ENCODE data around the gene CDK15.
A peak's percentile ranks its signal among the peaks of the same experiment; 100 is the strongest.

The CDK15 gene

DNA sequence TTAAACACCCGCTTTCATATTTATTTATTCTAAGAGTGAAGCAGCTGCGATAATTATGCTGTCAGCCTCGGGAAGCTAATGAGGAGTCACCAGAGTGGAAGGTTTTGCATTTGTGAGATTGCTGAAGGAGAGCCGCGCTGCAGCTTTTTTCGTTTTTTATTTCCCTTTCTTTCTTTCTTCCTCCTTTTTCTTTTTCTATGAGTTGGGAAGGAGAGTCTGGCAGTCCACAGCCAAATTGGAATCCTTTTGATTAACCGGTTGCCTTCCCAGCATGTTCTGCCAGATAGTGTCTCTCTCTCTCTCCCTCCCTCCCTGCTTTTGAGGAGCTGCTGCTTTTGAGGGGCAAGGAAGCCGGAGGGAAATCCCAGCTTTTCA is 82.1 kb downstream of the CDK15 start (continued):
- TF ChIP-seq ZNF366 (tag by site-specific recombination; conservative IDR thresholded peaks at IDR 0.05) (peak; percentile 65), ZNF600 (tag by site-specific recombination; IDR thresholded peaks at IDR 0.05) (0 out of 2 replicates have a peak, but pooled peaks have one; percentile 52), ZBTB11 (tag by site-specific recombination; conservative IDR thresholded peaks at IDR 0.05; ENCODE audit: low read depth) (no peak), YY2 (tag by site-specific recombination; IDR thresholded peaks at IDR 0.05) (no peak), REPIN1 (tag by site-specific recombination; IDR thresholded peaks at IDR 0.05; ENCODE audit: low read depth) (no peak), ZNF335 (tag by site-specific recombination; conservative IDR thresholded peaks at IDR 0.05) (0 out of 2 replicates have a peak, but pooled peaks have one; percentile 7)
- TF ChIP-seq, protein P1, sequence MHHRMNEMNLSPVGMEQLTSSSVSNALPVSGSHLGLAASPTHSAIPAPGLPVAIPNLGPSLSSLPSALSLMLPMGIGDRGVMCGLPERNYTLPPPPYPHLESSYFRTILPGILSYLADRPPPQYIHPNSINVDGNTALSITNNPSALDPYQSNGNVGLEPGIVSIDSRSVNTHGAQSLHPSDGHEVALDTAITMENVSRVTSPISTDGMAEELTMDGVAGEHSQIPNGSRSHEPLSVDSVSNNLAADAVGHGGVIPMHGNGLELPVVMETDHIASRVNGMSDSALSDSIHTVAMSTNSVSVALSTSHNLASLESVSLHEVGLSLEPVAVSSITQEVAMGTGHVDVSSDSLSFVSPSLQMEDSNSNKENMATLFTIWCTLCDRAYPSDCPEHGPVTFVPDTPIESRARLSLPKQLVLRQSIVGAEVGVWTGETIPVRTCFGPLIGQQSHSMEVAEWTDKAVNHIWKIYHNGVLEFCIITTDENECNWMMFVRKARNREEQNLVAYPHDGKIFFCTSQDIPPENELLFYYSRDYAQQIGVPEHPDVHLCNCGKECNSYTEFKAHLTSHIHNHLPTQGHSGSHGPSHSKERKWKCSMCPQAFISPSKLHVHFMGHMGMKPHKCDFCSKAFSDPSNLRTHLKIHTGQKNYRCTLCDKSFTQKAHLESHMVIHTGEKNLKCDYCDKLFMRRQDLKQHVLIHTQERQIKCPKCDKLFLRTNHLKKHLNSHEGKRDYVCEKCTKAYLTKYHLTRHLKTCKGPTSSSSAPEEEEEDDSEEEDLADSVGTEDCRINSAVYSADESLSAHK (tag by site-specific recombination; IDR thresholded peaks at IDR 0.05) = no peak

- peaks cover 26% of the 10 kb centered on the region for H3K4me1 ChIP-seq (ENCODE audit: control insufficient read depth, insufficient read depth, low read length)
- POLR2A ChIA-PET = no interaction called here
- no peaks in the 10 kb centered on the region for H3K9me3 ChIP-seq (ENCODE audit: control insufficient read depth, insufficient read depth, low read depth, low read length)
- CTCF ChIA-PET = no interaction called here
- no peak overlapping the region for H3K4me3 ChIP-seq (ENCODE audit: low read depth, low read length)
- no peak overlapping the region for H3K27ac ChIP-seq (ENCODE audit: extremely low read depth, low read depth, low read length)
- peak; percentile 39; the same call in 1 of the 2 replicates for TF ChIP-seq PRDM10 (tag by site-specific recombination; IDR thresholded peaks at IDR 0.05)
- peak; percentile 51; the same call in 1 of the 2 replicates for TF ChIP-seq ZNF629 (tag by site-specific recombination; IDR thresholded peaks at IDR 0.05)
- peak; percentile 25; the same call in 1 of the 2 replicates for TF ChIP-seq ZNF366 (tag by site-specific recombination; conservative IDR thresholded peaks at IDR 0.05)
- TF ChIP-seq ZNF341 (tag by site-specific recombination; IDR thresholded peaks at IDR 0.05; ENCODE audit: low read depth) = no peak
- no peak for TF ChIP-seq ZNF549 (tag by site-specific recombination; IDR thresholded peaks at IDR 0.05)
- TF ChIP-seq ZNF433 (tag by site-specific recombination; IDR thresholded peaks at IDR 0.05; ENCODE audit: low read depth) = no peak
- no peak for TF ChIP-seq ZNF394 (tag by site-specific recombination; IDR thresholded peaks at IDR 0.05; ENCODE audit: borderline replicate concordance)
- no peak for TF ChIP-seq ZNF677 (tag by site-specific recombination; IDR thresholded peaks at IDR 0.05)
- no peak for TF ChIP-seq OVOL3 (tag by site-specific recombination; IDR thresholded peaks at IDR 0.05)
- TF ChIP-seq GLIS2 (tag by site-specific recombination; IDR thresholded peaks at IDR 0.05) = no peak
- TF ChIP-seq ZBTB21 (tag by site-specific recombination; IDR thresholded peaks at IDR 0.05) = no peak
- TF ChIP-seq, protein P2, sequence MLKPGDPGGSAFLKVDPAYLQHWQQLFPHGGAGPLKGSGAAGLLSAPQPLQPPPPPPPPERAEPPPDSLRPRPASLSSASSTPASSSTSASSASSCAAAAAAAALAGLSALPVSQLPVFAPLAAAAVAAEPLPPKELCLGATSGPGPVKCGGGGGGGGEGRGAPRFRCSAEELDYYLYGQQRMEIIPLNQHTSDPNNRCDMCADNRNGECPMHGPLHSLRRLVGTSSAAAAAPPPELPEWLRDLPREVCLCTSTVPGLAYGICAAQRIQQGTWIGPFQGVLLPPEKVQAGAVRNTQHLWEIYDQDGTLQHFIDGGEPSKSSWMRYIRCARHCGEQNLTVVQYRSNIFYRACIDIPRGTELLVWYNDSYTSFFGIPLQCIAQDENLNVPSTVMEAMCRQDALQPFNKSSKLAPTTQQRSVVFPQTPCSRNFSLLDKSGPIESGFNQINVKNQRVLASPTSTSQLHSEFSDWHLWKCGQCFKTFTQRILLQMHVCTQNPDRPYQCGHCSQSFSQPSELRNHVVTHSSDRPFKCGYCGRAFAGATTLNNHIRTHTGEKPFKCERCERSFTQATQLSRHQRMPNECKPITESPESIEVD (tag by site-specific recombination; IDR thresholded peaks at IDR 0.05) = peak; percentile 41; the same call in 1 of the 2 replicates
- peak; percentile 87 for TF ChIP-seq SCRT2 (tag by site-specific recombination; IDR thresholded peaks at IDR 0.05)
- no peak for TF ChIP-seq FEZF1 (tag by site-specific recombination; IDR thresholded peaks at IDR 0.05)
- no peak for TF ChIP-seq REST (tag by site-specific recombination; IDR thresholded peaks at IDR 0.05)
- no peak for TF ChIP-seq SP2 (tag by site-specific recombination; IDR thresholded peaks at IDR 0.05)
- H3K36me3 ChIP-seq (ENCODE audit: control insufficient read depth in 2 of 2, insufficient read depth in 1 of 2, low read length in 2 of 2) = no peaks in the 10 kb centered on the region
These were observed 84.1 kb downstream of the CDK15 start for GRCh38 chr2:201890453-201890852.

Measured in HEK293 (cell line).